Kidney epithelial cell (primary cell): ENCODE results near the gene TFG. TPM values are rescaled to one million over a fixed set of nuclear protein-coding genes. Genes with fewer than 3 reads are reported as not detected.

Experiments used
- DNase-seq: peaks from one replicate; pipeline ENCODE4 v3.0.0-alpha.2; 2010; ENCODE audit warnings: low read depth
- H3K27me3 ChIP-seq: 2 replicates; pipeline ENCODE4 v1.6.0; 2011; ENCODE audit warnings: low read length; ENCODE audit not compliant: control insufficient read depth, insufficient read depth
- H3K36me3 ChIP-seq: 2 replicates; pipeline ENCODE4 v1.5.1; 2011; ENCODE audit warnings: low read length; ENCODE audit not compliant: control insufficient read depth, insufficient read depth
- H3K4me3 ChIP-seq: 2 replicates; pipeline ENCODE4 v1.5.1; 2011; ENCODE audit warnings: low read depth, mild to moderate bottlenecking, control low read depth, low read length
- CTCF ChIP-seq: IDR thresholded peaks from 2 replicates; pipeline ENCODE4 v1.5.1; 2011; ENCODE audit warnings: mild to moderate bottlenecking, moderate library complexity, low read length, control low read depth, inconsistent platforms; ENCODE audit not compliant: insufficient read depth, poor library complexity, severe bottlenecking
- total RNA-seq: library from RNA; depleted of rRNA; stranded (reverse); fragments of >200 nt; gene quantifications from 2 replicates; pipeline ENCODE4 v1.2.3, GENCODE V29; 2015

Gene TFG
- total RNA-seq, 1 donor from 2014 or later, result 116 TPM

GRCh38 chr3:100760377-100760776 is 51.1 kb downstream of the TFG start:
- DNase-seq, result no peak
- TF ChIP-seq CTCF, result no peak
- H3K4me3 ChIP-seq, result no peak overlapping the region
- H3K27me3 ChIP-seq, result no peaks in the 10 kb centered on the region
- H3K36me3 ChIP-seq, result peaks cover 2% of the 10 kb centered on the region

GRCh38 chr3:100761211-100761942 is 52.1 kb downstream of the TFG start:
- no peak overlapping the region for H3K4me3 ChIP-seq
- no peaks in the 10 kb centered on the region for H3K27me3 ChIP-seq
- peak; percentile 23 for TF ChIP-seq CTCF
- DNase-seq, result no peak
- peaks cover 2% of the 10 kb centered on the region for H3K36me3 ChIP-seq

GRCh38 chr3:100761951-100762350 is 52.7 kb downstream of the TFG start:
- TF ChIP-seq CTCF, result no peak
- Histone ChIP-seq H3K27me3 (no peaks in the 10 kb centered on the region), H3K4me3 (no peak overlapping the region)

GRCh38 chr3:100765437-100765975 is 56.2 kb downstream of the TFG start:
- no peak for DNase-seq
- Histone ChIP-seq H3K36me3 (no peaks in the 10 kb centered on the region), H3K27me3 (no peaks in the 10 kb centered on the region), H3K4me3 (no peak overlapping the region)
- TF ChIP-seq CTCF, result no peak

More at GRCh38 chr3:100761951-100762350, 52.7 kb downstream of the TFG start:
- no peak for DNase-seq
- H3K36me3 ChIP-seq, result no peaks in the 10 kb centered on the region

- Histone ChIP-seq H3K4me3 (no peak overlapping the region), H3K36me3 (no peaks in the 10 kb centered on the region), H3K27me3 (no peaks in the 10 kb centered on the region)
- no peak for TF ChIP-seq CTCF
- DNase-seq, result no peak
Measured at GRCh38 chr3:100766069-100766468, 56.8 kb downstream of the TFG start.

GRCh38 chr3:100769693-100770092 is 60.4 kb downstream of the TFG start:
- TF ChIP-seq CTCF, result no peak

More at GRCh38 chr3:100769693-100770092, 60.4 kb downstream of the TFG start:
- Histone ChIP-seq H3K4me3 (no peak overlapping the region), H3K27me3 (no peaks in the 10 kb centered on the region), H3K36me3 (no peaks in the 10 kb centered on the region)
- no peak for DNase-seq
